Smooth muscle cell (in vitro differentiated cells): ENCODE measurements around the gene STK33. TPM values are rescaled to one million over a fixed set of nuclear protein-coding genes. Genes with fewer than 3 reads are reported as not detected.

Experiments used
- DNase-seq: peaks from one replicate; lab custom pipeline; 2025; ENCODE audit not compliant: unreplicated experiment; lab: John Stamatoyannopoulos, UW
- H2AFZ ChIP-seq: fragments of 200-600 bp; sonication (generic); 2 replicates; pipeline ENCODE4 v1.6.0; 2016; ENCODE audit warnings: antibody characterized with exemption, low read depth, mild to moderate bottlenecking
- H3F3A ChIP-seq: fragments of 200-600 bp; sonication (generic); 2 replicates; pipeline ENCODE4 v1.6.0; 2017; ENCODE audit warnings: antibody characterized with exemption, low read depth
- H3K27ac ChIP-seq: fragments of 200-600 bp; sonication (generic); 2 replicates; pipeline ENCODE4 v1.5.1; 2016; ENCODE audit warnings: low read depth, mild to moderate bottlenecking
- H3K27me3 ChIP-seq: fragments of 200-600 bp; sonication (generic); 2 replicates; pipeline ENCODE4 v1.6.1; 2016; ENCODE audit warnings: low read depth, mild to moderate bottlenecking
- H3K36me3 ChIP-seq: fragments of 200-600 bp; sonication (generic); 2 replicates; pipeline ENCODE4 v1.5.1; 2016; ENCODE audit warnings: low read depth
- H3K4me1 ChIP-seq: fragments of 200-600 bp; sonication (generic); 2 replicates; pipeline ENCODE4 v1.5.1; 2016; ENCODE audit warnings: low read depth
- H3K4me2 ChIP-seq: fragments of 200-600 bp; sonication (generic); 2 replicates; pipeline ENCODE4 v1.6.0; 2016; ENCODE audit warnings: mild to moderate bottlenecking
- H3K4me3 ChIP-seq: fragments of 200-600 bp; sonication (generic); 2 replicates; pipeline ENCODE4 v1.5.1; 2016; ENCODE audit warnings: mild to moderate bottlenecking
- H3K79me2 ChIP-seq: fragments of 200-600 bp; sonication (generic); 2 replicates; pipeline ENCODE4 v1.6.0; 2016; ENCODE audit warnings: low read depth, mild to moderate bottlenecking
- H3K9ac ChIP-seq: fragments of 200-600 bp; sonication (generic); 2 replicates; pipeline ENCODE4 v1.6.0; 2016; ENCODE audit warnings: low read depth
- H3K9me3 ChIP-seq: fragments of 200-600 bp; sonication (generic); replicated peaks from 2 replicates; pipeline ENCODE4 v1.5.1; 2016; ENCODE audit warnings: low read depth
- H4K20me1 ChIP-seq: fragments of 200-600 bp; sonication (generic); 2 replicates; pipeline ENCODE4 v1.6.0; 2016; ENCODE audit warnings: low read depth
- WGBS: methylation state at CpG from one replicate; pipeline ENCODE4 v1.1.7; 2016; ENCODE audit warnings: low lambda C conversion rate; 5-methylcytosine and 5-hydroxymethylcytosine counted together
- polyA plus RNA-seq: library from polyadenylated mRNA; unstranded; fragments of >200 nt; fragmentation: Nextera tagmentation; extraction: Ambion mirVana; gene quantifications from 2 replicates; pipeline ENCODE4 v1.2.1, GENCODE V29; 2016
- total RNA-seq: library from RNA; depleted of rRNA; stranded (reverse); fragments of >200 nt; gene quantifications from 2 replicates; pipeline ENCODE4 v1.2.3, GENCODE V29; 2014
- TF ChIP-seq, protein P1 (sequence below): fragments of 200-600 bp; sonication (generic); IDR thresholded peaks from 2 replicates; pipeline ENCODE4 v1.5.1; 2017; ENCODE audit warnings: borderline replicate concordance, mild to moderate bottlenecking, antibody characterized with exemption; ENCODE audit not compliant: insufficient read depth, poor library complexity, severe bottlenecking

The STK33 gene
- total and polyA plus RNA-seq, 2 experiments from 2014 or later = 1.2 to 2.9 TPM

DNA sequence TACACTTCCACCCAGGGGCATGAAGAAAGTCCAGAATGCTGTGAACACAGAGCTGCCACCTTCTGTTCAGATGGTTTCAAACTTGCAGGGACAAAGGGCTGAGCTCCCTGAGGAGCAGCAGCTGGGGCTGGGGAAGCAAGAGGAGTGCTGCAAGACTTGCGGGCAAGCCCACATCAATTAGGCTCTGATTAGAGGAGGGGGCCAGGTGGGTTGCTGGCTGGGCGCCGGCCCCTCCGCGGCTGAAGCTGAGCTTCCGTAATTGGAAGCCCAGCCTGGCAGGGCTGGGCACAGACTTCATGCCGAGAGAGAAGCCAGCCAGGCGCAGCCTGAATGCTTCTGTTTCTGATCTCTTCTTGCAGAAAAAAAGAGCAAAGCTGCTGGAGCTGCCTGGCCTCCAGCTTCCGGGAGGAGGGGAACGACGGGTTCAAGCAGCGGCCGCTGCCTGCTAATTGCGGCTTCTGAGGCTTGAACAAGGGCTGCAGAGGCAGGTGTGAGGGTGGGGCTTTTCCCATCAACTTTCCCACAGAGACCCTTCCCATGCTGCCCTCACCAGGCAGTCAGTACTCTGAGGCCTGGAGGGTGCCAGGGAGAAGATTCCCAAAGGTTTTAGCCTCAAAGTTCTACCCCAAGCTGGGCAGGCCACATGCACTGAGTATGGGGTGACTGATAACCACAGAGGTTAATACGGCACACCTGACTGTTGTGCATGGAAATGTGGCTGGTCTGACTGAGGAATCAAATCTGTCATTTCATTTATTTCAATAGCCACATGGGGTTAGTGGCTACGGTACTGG, 239.2 kb downstream of the STK33 start:
- H3K9me3 ChIP-seq = no peaks in the 10 kb centered on the region
- no peak overlapping the region for H3K9ac ChIP-seq
- H3K4me1 ChIP-seq = peaks cover 11% of the 10 kb centered on the region
- H2AFZ ChIP-seq = no peak overlapping the region
- 80% methylated on average over 16 of the region's 16 CpGs for WGBS
- no peak for DNase-seq
- no peaks in the 10 kb centered on the region for H4K20me1 ChIP-seq
- no peaks in the 10 kb centered on the region for H3K79me2 ChIP-seq
- no peaks in the 10 kb centered on the region for H3K36me3 ChIP-seq
- H3K27ac ChIP-seq = no peak overlapping the region
- no peaks in the 10 kb centered on the region for H3F3A ChIP-seq
- H3K27me3 ChIP-seq = no peaks in the 10 kb centered on the region
- H3K4me3 ChIP-seq = no peak overlapping the region
- TF ChIP-seq, protein P1, sequence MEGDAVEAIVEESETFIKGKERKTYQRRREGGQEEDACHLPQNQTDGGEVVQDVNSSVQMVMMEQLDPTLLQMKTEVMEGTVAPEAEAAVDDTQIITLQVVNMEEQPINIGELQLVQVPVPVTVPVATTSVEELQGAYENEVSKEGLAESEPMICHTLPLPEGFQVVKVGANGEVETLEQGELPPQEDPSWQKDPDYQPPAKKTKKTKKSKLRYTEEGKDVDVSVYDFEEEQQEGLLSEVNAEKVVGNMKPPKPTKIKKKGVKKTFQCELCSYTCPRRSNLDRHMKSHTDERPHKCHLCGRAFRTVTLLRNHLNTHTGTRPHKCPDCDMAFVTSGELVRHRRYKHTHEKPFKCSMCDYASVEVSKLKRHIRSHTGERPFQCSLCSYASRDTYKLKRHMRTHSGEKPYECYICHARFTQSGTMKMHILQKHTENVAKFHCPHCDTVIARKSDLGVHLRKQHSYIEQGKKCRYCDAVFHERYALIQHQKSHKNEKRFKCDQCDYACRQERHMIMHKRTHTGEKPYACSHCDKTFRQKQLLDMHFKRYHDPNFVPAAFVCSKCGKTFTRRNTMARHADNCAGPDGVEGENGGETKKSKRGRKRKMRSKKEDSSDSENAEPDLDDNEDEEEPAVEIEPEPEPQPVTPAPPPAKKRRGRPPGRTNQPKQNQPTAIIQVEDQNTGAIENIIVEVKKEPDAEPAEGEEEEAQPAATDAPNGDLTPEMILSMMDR = no peak
- no peak overlapping the region for H3K4me2 ChIP-seq

DNA sequence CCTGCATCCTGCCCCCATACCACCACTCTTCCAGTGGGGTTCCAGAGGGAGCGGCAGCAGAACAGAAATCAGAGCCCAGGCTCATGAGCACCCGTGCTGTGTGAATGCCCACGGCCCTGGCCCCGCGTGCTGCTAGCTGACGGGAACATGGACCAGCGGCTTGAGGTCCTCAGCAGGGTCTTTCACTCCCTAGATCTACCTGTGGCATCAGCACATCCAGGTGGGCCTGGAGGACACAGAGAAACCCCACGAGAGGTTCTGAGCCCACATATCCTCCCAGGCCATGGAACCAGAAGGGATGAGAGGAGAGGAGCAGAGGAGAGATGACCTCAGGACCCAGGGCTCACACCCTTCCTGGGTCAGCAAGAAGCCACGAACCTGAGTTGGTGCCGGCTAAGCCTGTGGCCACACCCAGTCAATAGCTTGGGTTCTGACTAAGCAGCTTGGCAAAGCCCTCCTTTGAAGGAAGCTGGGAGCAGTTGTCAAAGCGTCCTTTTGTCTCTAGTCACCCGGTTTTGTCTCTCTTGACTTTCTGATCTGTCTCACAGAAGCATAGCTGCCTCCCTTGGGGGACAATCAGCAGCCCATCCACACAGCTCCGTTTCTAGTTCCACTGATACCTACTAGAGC, 241.0 kb downstream of the STK33 start:
- WGBS = 78% methylated on average over 13 of the region's 13 CpGs
- Histone ChIP-seq H3K79me2 (no peaks in the 10 kb centered on the region), H3K27me3 (no peaks in the 10 kb centered on the region), H2AFZ (no peak overlapping the region), H3F3A (no peaks in the 10 kb centered on the region), H3K36me3 (no peaks in the 10 kb centered on the region), H3K4me2 (no peak overlapping the region), H4K20me1 (no peaks in the 10 kb centered on the region), H3K27ac (no peak overlapping the region), H3K9ac (no peak overlapping the region), H3K4me3 (no peak overlapping the region), H3K9me3 (no peaks in the 10 kb centered on the region), H3K4me1 (peaks cover 11% of the 10 kb centered on the region)
- no peak for DNase-seq
- TF ChIP-seq, protein P1 = no peak

DNA sequence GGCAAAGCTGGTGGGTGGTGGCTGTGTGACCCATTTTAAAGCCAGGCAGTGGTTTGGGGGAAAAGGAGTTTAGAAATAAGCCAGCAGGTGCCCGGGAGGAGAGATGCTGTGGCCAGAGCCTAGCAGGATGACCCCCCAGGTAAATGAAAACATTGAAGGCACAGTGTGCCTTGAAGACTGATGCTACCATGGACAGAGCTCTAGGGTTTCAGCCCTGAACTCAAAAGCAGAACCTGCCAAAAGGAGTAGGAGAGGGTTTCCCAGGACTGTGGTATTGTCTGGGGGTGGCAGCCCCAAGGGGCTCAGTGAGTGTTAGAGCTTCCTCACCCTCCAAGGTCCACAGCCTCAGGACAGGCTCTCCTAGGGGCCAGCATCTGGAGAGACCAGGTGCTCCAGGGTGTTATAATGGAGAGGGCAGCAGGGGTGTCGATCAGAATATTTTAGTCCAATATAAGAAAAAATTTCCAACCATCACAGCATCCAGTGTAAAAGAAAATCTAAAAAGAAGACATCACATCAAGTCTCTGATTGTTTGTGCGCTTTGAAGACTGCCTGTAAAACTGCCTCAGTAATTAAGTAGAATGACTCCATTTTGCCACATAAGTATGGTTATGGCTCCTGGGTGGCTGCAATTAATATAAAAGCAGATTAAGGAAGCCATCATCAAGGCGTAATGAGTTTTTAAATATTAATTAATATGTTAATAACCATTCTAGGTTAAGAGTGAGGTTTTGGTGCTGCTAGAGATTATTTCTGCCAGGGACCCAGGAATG, 241.7 kb downstream of the STK33 start:
- Histone ChIP-seq H3K27ac (no peak overlapping the region), H3K27me3 (no peaks in the 10 kb centered on the region), H3K36me3 (no peaks in the 10 kb centered on the region), H3K9me3 (no peaks in the 10 kb centered on the region), H3K4me3 (no peak overlapping the region), H2AFZ (no peak overlapping the region), H3K79me2 (no peaks in the 10 kb centered on the region), H3K9ac (no peak overlapping the region), H3K4me2 (no peak overlapping the region), H3K4me1 (peaks cover 11% of the 10 kb centered on the region), H4K20me1 (no peaks in the 10 kb centered on the region), H3F3A (no peaks in the 10 kb centered on the region)
- TF ChIP-seq, protein P1 = no peak
- DNase-seq = no peak
- 83% methylated on average over 4 of the region's 4 CpGs for WGBS
